Measurements from ENCODE around the gene SLC39A5.

DNA sequence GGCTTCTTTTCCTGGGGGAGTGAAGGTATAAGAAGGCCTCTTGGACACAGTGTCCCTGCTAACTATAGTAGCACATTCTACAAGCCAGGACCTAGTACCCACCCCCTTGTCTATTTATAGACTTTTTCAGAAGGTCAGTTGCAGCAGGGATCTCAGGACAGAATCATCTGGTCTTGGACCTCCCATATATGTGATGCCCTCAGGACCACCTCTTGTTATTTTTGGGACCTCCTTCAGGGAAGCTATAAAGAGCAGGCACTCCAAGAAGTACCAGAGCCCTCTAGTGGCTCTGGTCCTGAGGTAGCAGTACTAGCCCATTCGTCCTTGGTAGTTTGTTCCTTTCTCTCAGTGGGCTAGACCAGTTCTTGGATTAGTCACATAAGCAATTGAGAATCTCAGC lies 41.2 kb downstream of the SLC39A5 start:
- TF ChIP-seq, protein P1, sequence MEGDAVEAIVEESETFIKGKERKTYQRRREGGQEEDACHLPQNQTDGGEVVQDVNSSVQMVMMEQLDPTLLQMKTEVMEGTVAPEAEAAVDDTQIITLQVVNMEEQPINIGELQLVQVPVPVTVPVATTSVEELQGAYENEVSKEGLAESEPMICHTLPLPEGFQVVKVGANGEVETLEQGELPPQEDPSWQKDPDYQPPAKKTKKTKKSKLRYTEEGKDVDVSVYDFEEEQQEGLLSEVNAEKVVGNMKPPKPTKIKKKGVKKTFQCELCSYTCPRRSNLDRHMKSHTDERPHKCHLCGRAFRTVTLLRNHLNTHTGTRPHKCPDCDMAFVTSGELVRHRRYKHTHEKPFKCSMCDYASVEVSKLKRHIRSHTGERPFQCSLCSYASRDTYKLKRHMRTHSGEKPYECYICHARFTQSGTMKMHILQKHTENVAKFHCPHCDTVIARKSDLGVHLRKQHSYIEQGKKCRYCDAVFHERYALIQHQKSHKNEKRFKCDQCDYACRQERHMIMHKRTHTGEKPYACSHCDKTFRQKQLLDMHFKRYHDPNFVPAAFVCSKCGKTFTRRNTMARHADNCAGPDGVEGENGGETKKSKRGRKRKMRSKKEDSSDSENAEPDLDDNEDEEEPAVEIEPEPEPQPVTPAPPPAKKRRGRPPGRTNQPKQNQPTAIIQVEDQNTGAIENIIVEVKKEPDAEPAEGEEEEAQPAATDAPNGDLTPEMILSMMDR (IDR thresholded peaks at IDR 0.05), result peak; percentile 57
- TF ChIP-seq EZH2 (IDR thresholded peaks at IDR 0.05) (no peak), EZH2phosphoT487 (IDR thresholded peaks at IDR 0.05) (no peak)

All from neural progenitor cell (in vitro differentiated cells).